GM11168 (cell line): Measurements from ENCODE around the gene PSMD5.

ENCODE experiments used
- in situ Hi-C: fragments of 300-500 bp; cut with MboI; formaldehyde crosslinking; loops from one replicate; pipeline ENCODE4 v1.12.0; 2022; ENCODE audit warnings: low sequenced_read_pairs; ENCODE audit not compliant: unreplicated experiment

The PSMD5 gene

DNA sequence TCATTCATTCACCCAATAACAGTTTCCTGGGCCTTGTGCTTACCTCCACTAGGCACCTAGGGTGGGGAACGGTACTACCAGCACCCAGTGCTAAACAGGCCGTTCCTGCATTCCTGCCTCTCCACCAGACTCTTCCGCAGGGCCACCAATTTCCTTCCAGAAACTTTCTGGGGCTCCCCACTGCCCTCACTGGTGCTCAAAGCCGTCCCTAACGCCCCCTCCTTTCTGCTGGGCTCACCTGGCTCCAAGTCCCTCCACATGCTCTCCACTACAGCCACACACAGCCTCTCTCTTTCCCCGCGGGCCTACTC, 32.9 kb upstream of the PSMD5 start:
- in situ Hi-C loops, result no loop called here

DNA sequence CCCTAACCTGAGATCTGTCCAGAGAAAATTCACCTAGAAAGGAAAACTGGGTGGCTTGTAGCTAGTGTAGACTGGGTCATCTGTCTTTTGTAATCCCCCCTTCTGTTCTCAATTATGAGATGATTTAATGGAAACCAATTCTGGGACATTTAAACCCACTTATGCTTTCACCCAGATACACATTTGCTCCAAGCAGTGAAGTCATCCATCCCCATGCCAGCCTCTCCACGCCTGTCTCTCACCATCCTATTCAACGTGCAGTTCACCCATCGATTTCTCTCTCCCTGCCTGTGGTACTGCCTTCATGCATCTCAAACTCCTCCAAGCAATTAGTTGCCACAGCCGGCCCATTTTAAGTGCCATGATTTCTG, 32.5 kb upstream of the PSMD5 start:
- in situ Hi-C loops, result no loop called here

DNA sequence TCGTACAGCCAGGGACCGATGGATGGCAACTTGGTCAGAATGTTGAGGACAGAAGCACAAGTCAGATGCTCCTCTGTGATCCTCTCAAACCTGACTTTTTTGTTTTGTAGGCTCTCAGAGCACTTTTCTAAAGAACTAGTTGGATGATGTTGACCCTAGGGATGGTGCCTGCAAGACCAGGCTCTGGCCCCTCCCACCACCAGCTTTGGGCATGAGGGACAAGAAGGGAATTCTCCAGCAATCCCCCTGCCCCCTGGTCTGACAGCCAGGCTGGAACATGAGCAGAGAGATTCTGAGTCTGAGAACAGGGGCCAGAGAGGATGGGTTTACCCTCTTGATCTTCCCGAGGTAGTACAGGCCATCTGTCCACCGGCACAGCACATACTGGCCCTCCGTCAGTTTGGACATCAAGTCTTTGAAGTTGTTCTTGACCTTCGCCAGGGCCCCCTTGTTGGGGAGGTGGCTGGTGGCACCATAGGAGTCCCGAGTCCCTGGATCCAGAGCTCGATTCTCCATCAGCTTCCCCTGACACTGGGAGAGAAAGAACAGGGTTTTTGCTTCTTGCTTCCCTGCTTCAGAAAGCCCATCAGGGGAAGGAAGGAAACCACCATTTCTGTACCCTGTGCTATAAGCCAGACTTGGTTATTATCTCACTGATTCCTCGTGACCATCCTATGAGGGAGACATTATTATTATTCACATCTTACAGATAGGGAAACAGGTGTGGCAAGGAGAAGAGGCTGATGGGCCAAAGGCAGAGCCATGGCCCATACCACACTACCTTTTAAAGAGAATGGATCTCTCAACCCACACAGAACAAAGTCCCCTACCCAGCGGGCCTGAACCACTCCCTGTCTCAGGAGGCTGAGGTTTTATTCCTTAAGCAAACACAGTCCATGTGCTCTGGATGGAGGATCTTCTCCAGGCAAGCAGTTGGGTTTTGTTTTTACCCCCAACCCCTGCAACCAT, 31.8 kb upstream of the PSMD5 start:
- in situ Hi-C loops, result no loop called here

DNA sequence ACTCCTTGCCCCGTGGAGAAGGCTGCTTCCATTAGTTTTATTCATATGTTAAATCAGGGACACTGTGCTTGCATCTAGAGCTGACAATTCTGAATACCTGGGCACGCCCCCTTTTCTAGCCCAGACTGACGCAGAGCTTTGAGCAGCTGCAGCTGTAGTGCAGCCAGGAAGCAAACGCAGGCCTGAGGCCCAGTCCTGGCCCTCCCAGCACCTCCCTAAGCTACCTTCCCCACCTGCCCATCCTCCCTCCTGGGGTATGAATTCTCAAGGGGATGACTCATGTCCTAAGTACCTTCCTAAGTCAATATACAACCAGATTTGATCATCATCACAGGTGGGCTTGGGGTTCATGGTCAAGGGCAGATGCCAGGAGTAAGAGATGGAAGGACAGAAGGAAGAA, 30.8 kb upstream of the PSMD5 start:
- in situ Hi-C loops, result no loop called here

DNA sequence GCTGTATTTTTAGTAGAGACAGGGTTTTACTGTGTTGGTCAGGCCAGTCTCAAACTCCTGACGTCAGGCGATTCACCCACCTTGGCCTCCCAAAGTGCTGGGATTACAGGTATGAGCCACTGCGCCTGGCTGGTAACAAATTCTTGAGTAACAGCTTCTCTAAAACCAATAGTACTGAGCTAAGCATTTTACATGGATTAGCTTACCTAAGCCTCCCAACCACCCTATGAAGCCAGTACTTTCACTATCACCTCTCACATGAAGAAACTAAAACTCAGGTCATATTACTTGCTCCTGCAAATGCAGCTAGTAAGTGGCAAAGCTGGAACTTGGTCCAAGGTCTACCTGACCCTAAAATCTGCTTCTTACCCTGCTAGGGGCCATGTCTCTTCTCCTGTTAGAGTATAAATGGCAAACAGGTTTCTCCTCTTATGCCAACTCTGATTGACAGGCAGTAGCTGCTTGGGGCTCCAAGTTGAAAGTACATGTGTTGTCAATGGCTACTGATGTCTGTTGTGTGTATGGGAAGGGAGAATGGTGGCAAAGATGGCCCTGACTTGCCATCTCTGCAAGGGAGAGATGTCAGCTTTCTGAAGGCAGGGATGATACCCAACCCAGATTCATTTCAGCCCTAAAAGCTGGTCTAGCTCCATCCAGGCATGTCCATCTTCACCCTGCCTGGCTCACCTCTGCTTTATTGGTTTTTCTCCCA, 30.2 kb upstream of the PSMD5 start:
- in situ Hi-C loops, result no loop called here

DNA sequence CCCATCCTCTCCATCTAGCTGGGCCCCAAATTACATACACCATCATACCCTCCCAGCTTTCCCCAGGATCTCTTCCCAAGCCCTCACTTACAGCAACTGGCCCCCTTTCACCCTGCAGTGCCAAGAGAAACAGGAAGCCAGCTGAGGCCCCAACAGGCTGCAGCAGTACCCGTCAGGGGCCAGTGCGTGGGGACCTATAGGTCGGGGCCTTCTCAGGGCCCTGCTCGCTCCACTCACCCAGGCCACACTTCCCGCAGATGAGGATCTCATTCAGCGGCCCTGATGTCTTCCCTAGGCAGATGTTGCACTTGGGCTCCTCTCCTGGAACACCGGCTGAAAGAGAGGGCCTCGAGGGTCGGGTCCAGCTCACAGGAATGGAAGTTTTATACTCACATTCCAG, 27.5 kb upstream of the PSMD5 start:
- in situ Hi-C loops, result no loop called here

DNA sequence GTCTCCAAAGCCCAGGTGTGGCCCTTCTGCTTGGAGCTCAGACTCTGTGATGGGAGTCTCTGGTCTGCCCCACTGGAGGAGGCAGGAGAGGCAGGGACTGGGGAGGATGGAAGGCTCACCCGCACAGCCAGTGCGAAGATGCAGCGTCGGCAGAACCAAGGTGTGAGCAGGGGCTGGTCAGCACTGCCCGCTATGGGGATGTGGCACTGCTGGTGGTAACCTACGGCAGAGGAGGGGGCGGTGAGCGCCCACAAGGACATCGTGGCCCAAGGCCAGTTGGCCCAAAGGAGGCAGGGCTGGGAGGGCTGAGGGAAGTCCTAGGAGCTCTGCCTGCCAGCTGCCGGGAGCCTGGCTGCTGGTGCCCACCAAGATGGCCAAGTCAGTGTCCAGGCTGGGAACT, 27.0 kb upstream of the PSMD5 start:
- in situ Hi-C loops, result no loop called here

DNA sequence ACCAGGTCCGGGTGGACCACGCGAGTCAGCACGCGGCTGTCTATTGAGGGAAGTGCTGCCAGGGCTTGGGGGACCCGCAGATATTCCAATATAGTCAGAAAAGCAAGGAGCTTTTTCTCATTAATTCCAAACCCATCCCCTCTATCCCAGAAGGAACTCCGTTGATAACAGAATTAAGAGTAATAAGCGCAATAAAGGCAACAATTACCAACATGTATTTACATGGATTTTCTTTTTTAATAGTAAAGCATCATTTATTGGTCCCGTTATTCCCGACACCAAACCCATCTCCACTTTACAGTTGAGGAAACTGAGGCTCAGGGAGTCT, 26.6 kb upstream of the PSMD5 start:
- in situ Hi-C loops, result no loop called here

DNA sequence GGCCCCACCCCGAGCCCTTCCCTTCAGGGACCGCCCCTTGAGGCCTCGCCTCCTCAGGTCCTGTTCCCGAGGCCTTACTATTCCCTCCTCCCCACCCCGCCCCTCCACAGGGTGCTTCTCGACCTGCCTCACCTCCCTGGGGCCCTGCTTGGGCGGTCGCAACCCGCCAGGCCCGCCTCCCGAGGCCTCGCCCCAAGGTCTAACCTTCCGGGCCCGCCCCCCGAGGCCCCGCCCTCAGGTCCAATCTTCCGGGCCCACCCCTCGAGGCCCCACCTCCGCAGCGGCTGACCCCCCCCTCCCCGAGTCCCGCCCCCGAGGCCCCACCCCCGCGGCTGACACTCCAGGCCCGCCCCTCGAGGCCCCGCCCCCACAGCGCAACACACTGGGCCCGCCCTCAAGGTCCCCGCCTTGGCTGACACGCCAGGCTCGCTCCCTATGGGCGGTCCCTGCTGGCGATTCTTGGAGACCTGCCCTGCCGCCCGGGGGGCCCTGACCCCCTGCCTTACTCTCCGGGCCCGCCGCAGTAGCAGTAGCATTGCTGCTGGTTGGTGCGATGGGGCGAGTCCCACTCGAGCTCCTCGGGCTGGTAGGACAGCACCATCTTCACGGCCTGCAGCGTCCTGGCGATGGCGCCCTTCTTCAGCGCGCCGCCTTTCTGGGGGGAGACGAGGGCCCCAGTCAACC, 26.1 kb upstream of the PSMD5 start:
- in situ Hi-C loops, result no loop called here

DNA sequence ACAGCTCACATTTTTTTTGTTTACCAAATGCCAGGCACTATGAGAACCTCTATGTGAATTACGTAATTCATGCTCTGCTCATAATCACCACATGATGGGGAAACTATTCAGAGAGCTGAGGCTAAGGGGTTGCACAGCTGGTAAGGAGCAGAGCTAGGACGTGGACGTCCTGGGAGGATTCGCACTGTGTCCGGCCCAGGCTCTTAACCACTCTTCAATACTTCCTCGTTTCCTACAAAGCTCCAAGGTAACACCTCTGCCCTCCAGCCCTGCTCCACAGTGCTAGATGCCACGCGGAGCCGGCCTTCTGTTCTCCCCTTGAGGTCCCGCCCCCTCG, 25.6 kb upstream of the PSMD5 start:
- in situ Hi-C loops, result no loop called here

DNA sequence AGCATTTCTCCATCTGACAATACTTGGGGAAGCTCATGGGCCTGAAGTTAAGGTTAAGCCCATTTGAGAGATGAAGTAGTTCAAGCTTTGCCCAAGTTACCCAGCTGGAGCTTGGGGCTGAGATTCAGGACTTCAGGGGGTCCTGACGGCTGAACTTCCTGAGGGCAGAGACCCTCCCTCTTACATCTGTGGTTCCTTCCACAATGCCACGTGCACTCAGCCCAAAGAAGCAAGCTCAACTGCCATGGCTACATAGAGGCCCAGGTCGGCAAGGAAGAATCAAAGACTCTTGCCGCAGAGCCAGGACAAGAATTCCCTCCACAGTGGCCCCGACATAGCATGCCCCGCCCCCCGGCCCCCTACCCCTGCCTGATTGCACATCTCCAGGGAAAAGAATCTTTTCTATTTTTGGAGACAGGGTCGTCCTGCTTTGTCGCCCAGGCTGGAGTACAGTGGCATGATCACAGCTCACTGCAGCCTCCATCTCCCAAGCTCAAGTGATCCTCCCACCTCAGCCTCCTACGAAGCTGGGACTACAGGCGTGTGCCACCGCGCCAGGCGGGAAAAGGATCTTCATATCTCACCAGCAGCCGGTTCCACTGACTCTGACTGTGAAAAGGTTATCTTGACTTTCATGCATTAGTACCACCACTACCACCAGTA, 25.1 kb upstream of the PSMD5 start:
- in situ Hi-C loops, result no loop called here

DNA sequence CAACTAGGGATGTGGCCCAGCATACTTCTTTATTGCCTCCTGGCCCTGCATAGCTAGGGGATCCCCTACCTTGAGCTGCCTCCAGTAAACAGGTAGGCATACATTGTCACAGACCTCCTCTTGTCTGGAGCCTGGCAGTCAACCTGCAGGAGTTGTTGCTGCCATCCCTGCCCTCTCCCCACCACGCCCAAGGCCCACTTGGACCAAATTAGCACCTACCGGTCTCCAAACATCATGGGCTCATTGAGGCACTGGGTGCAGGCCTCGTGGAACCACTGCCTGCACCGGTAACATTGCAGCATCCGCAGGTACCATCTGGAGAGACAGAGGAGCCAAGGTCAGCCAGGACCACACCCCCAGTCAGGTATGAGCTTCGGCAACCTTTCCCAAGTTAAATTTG, 23.9 kb upstream of the PSMD5 start:
- in situ Hi-C loops, result no loop called here

DNA sequence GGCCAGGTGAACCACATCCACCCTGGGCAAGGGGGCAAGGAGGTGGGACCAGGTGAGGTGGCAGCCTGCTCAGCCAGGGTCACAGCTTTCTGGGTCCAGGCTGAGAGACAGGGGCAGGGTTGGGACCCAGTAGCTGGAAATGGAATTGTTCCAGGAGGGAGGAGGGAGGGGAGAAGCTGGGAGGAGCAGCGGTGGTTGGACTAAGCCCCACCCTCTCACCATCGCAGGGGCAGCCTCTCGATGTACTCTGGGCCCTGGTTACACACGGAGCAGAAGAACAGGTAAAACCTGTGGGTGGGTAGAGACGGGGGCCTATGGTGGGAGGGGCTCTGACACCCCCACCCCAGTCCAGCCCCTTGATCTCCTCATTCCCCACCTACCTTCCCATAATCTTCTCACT, 23.1 kb upstream of the PSMD5 start:
- in situ Hi-C loops, result no loop called here

DNA sequence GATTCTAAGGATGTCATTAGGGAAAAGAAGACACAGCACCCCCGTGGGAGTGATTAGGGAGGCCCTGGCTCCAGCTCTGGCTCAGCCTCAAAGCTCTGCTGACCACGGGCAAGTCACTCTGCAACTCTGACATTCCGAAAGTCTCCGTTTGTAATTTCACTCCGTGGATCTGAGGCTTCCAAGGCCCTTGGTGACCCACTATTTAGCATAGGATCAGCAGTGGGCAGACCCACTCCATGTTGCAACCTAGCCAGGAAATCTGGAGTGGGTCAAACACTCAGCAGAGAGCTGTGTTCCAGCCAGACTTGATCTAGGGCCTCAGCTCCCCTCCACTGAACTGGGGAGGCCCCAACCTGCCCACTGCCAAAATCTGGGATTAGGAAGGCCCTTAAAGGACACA, 22.5 kb upstream of the PSMD5 start:
- in situ Hi-C loops, result no loop called here

DNA sequence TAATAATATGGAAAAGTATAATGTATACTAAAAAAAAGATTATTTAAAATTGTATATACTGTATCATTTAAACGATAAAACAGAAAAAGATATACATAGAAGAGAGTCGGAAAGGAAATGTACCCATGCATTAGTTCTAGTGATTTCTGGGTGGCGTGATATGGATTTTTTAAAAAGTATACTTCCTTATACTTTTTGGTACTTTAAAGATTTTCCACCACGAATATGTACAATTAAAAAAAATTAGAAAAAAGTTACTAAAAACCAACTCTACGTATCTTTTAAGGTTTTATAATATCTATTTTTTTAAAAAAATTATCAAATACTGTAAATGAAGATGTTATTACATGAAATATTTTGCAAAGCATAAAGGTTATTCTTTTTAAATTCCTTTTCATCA, 22.0 kb upstream of the PSMD5 start:
- in situ Hi-C loops, result no loop called here

DNA sequence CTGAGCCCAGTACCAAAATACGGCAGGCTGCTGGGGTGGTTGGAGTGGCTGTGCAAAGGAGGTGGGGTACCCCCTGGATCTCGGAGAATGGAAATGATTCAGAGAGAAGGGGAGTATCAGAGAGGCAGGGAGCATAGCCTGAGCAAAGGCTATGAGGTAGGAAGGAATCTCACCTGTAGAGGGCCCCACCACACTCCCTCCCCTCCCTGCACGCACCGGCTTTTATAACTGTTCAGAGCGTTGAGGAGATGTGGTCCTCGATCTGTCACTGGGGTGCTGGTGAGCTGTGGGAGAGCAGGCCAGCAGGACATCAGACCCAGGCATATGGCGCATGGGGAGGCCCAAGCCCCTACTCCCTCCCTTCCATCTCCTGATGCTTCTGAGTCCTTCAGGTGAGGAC, 21.1 kb upstream of the PSMD5 start:
- in situ Hi-C loops, result no loop called here

DNA sequence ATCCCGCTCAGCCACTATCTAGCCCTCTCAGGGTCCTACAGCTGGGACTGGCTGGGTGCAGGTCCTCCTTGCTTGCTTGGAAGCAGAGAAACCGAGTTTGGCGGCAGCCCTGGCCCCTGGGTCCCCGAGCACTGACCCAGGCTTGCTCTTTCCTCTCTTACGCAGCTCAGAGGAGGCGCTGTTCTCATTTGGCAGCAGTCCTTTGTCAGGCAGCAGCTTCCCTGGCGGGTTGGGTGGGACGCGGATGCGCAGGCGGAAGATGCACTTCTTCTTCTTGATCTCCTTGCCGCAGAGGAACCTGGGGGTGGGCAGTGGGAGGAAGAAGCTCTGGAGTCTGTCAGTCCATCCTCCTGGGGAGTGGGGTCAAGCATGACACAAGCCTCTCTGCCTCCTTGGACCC, 19.7 kb upstream of the PSMD5 start:
- in situ Hi-C loops, result no loop called here

DNA sequence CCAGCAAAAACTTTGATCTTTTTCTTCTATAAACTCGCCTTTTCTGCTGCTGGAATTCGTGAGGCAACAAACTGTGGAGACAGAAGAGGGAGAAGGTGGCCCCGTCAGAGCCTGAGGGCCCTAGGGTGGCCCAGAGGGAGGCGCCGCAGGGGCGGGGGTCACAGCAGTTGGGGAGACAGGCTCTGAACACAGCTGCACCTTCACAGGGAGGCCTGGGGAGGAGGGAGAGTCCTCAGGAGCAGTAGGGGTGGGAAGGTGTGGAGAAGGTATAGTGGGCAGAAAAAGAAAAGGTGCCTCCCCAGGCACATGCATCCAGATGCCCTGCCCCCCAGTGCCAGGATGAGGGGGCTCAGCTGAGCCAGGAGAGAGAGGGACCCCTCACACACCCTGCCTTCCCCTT, 19.2 kb upstream of the PSMD5 start:
- in situ Hi-C loops, result no loop called here

DNA sequence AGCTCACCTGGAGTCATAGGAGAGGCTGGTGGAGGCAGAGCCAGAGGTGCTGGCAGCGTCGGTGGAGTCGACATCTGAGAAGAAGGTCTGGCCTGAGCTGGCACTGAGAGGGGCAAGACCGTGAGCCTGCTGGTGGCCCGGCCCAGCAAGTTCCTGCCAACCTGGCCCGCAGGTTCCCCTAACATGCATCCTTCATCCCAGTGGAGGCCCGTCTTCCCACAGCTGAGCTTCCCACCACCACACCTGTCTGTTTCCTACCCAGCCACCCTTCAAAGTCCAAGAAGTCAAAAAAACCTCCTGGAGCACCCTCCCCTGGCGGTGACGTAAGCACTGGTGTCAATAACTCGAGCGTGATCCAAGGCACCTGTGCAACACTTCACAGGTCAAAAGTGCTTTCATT, 17.4 kb upstream of the PSMD5 start:
- in situ Hi-C loops, result no loop called here

DNA sequence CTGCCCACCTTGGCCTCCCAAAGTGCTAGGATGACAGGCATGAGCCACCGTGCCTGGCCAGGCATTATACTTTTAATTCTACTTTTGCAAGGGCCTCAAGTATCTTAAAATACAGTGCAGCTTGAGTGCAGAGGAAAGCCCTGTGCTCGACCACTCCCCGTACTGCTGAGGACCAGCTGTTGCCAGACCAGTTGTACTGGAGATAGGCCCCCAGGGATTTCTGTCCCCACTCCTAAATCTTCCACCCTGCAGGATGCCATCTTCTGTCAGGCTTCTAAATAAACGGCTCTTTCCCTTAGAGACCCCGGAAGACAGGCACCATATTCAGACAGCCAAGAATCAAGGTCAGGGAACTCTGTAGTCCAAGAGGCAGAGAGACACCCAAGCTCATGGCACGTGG, 16.6 kb upstream of the PSMD5 start:
- in situ Hi-C loops, result no loop called here

DNA sequence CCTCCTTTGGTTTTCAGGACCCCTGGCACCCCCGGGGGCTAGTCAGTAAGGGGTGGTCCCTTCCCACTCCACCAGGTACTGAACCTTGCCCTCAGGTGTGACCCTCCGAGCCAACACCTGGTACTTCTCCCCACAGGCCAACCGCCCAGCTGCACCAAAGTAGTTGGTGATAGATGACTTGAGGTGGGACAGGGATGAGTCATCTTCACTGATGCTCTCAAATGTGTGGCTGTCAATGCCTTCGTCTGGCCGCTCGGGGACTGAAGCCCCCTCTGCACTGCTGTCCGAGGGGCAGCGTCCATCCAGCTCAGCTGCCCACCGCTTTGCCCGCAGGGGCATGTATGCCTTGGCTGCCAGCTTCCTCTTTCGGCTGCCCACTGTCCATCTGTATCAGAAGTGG, 15.2 kb upstream of the PSMD5 start:
- in situ Hi-C loops, result no loop called here
